ENCODE results near the gene SWT1.

SWT1 gene, protein sequence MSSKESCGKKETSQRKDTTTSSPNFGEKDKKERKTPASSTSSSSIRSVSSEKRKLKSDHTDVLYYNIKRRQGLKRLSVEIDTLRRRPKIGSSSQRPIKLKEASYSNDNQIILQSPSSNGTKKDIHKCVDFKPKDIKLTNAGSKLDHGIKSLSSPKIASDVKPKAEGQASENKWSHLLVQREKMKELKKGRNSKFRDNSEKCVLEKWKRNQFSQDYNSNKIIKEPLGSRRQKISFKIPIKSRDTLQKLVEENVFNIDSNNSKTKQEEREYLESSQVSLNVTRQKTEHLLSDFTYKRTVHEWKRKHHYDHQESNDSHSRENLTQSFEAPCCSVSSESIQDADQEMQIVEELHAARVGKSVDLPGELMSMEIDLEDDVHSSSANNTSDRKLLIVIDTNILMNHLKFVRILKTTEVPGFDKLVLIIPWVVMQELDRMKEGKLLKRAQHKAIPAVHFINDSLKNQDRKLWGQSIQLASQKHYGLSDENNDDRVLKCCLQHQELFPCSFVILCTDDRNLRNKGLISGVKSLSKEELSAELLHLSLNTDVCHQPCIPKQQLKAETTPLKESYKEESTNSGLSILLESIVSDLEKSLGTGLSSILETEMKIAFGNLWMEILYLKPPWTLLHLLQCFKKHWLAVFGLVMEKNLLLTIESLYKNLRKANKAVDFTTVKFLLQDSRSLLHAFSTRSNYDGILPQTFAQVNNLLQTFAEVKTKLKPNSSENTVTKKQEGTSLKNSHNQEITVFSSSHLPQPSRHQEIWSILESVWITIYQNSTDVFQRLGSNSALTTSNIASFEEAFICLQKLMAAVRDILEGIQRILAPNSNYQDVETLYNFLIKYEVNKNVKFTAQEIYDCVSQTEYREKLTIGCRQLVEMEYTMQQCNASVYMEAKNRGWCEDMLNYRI

DNA sequence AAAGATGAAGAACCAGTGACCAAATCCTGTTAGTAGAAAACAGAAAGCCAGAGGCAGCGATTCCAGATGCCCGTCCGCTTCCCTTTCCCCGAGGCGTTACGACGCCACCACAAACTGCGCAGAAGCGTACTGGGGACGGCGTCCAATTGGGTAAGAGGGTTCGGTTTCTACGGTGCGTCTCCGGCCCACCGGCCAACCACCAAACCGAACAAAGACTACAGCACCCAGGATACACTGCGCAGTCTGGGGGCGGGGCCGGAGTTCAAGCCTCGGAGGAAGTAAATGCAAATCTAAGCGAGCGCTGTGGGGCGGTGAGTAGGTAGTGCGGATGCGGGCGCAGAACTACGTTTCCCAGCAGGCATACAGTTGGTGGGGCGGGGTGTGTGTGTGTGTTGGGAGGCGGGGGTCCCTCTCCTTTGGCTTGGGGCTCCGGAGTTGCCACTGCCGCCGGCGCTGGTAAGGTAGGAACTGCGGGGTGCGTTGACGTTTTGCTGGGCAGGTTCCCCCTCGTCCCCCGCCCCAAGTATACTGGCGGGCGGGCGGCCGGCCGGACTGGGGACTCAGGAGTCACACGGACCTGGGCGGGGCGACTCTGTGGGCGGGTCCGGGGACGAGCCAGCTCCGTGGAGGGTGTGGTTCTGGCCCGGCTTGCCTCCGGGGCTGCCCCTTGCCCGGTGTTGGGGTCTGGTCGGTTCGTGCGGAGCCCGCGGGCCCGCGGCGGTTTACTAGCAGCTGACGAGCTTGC is at the start of gene SWT1, which contains the start of gene TRMT1L:
TSS of gene SWT1 (plus strand) at position 314 of the 745 bp plus-strand sequence. CDS start 3,675 bp downstream, outside the sequence.
TSS of gene TRMT1L (minus strand) at position 100 of the 745 bp plus-strand sequence. CDS start 241 bp downstream, outside the sequence.
- peak; percentile 99 for DNase-seq

DNA sequence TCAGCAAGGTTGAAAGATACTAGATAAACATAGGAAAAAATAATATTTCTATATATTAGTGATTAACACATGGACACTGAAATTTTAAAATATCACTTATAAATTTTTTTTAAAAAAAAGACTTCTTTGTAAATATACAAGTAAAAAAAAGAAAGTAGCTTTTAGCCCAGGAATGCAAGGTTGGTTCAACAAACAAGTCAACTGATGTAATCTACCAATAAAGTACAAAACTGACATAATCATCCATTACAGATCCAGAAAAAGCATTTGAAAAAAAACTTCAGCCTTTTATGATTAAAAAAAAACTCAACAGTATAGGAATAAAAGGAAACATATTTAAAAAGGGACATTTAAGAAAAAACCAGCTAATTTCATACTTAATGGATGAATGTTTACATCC is 48.6 kb upstream of the SWT1 start:
- no peak for DNase-seq

- DNase-seq, result no peak
These were observed 46.8 kb upstream of the SWT1 start for GRCh38 chr1:185110145-185110544.

DNA sequence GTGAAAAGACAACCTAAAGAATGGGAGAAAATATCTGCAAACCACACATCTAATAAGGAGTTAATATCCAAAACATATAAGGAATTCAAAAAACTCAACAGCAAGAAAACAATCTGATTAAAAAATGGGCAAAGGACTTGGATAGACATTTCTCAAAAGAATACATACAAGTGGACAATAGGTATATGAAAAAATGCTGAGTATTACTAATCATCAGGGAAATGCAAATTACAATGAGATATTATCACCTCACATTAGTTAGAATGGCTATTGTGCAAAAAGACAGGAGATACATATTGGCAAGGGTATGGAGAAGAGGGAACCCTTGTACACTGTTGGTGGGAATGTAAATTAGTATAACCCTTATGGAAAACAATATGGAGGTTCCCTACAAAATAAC is 45.1 kb upstream of the SWT1 start:
- no peak for DNase-seq

GRCh38 chr1:185112356-185112755 is 44.6 kb upstream of the SWT1 start:
- DNase-seq, result no peak

- no peak for DNase-seq
These were observed 27.3 kb upstream of the SWT1 start for GRCh38 chr1:185129708-185130107.

DNA sequence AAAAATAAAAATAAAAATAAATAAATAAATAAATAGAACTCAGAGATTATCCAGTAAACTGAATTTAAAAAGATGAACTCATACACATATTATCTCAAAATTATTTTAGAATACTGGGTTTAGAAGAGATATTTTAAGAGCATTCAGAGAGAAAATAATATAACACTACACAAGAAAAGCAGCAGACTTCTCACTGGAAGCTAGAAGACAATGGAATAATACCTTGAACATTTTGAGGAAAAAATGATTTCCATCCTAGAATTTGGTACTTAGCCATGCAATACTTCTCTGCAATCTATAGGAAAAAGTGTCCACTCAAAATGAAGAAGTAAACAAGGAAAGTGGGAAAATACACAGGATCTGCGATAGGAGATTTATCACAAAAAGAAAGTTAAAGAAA is 24.4 kb upstream of the SWT1 start:
- DNase-seq, result no peak

GRCh38 chr1:185137896-185138545 is 18.9 kb upstream of the SWT1 start:
- DNase-seq, result no peak

DNA sequence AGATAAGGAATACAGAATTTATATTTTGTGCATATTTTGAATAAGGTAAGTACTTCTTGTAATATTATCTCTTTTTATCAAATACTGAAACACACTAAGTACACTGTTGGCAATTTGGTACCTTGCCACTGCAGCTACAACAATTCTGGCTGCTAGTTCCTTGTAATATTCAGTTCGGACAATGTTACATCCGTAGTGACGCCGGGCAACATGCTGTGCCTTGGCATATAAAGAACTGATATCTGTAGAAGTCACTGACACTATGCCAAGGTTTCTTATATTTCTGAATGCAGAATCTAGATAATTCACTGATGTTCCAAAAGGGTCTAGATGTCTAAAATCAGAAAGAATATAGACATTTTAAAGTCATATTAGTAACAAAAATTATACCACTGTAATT is 17.7 kb upstream of the SWT1 start:
- DNase-seq, result no peak

GRCh38 chr1:185144233-185144632 is 12.7 kb upstream of the SWT1 start:
- DNase-seq, result no peak

GRCh38 chr1:185151215-185151614 is 5.8 kb upstream of the SWT1 start:
- DNase-seq, result no peak

DNA sequence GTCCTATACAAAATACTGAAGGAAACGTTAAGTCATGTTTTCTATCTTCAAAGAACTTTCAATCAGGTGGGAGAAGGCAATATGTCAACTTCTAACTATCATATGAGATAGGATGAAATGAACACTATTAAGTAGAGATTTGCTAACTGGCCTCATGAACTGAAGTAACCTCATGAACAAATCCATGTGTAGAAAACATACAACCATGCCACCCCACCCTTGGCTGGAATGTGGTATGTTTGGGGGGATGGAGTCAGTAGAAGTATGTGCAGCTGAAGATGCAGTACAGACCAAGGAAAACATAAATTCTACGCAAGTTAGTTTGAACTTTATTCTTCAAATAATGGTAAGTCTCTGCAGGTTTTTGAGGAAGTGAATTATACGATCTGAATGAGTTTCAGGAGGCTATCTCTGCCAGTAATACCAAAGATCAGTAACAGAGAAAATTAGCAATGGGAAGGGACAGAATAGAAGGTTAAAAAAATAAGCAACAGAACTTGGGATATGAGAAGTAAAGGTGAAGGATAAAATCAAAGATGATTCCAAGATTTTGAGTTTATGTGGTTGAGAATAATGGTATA is 4.7 kb upstream of the SWT1 start:
- DNase-seq, result no peak

DNA sequence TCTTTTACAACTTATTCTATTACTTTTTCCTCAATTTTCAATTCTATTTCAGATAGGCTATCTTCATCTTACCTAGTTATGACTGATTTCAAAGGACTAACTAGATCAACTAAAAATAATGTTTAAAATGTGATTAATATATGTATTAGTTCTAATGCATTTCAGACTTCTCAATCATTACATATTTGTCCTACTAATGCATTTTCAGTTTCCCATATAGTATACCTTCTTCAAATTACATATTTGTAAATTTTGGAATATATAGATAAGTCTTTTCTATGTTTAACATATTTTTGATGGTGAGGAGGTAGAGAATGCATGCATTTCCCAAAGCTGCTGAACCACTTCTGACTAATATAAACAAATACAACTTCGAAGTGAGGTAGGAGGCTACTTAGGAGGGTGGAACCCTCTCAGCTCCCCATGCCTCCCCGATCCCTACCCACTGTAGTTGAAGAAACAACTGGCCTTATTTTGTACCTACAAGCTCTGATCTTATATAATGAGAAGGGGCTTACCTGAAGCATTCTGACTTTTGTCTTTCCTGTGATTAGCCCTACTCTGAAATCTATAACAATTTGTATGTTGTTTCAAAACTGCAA is 2.0 kb upstream of the SWT1 start:
- no peak for DNase-seq

GRCh38 chr1:185155600-185156287 is 1.2 kb upstream of the SWT1 start:
- no peak for DNase-seq

GRCh38 chr1:185156288-185156853 is 596 bp upstream of the SWT1 start:
- no peak for DNase-seq

GRCh38 chr1:185157599-185158412 is 839 bp downstream of the SWT1 start:
- DNase-seq, result no peak

DNA sequence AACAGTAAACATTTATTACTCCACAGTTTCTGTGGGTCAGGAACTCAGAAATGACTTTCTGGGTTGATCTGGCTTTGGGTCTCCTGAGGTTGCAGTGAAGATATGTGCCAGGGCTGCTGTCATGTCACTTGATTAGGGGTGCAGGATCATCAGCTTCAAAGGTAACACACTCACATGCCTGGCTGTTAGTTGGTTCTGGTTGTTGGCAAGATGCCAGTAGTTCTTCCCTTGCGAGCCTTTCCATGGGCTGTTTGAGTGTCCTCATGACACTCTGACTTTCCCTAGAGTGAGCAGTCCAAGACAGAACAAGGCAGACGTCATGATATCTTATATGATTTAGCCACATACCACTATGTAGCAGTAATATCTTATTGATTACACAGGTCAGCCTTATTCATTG is 1.8 kb downstream of the SWT1 start:
- no peak for DNase-seq

DNA sequence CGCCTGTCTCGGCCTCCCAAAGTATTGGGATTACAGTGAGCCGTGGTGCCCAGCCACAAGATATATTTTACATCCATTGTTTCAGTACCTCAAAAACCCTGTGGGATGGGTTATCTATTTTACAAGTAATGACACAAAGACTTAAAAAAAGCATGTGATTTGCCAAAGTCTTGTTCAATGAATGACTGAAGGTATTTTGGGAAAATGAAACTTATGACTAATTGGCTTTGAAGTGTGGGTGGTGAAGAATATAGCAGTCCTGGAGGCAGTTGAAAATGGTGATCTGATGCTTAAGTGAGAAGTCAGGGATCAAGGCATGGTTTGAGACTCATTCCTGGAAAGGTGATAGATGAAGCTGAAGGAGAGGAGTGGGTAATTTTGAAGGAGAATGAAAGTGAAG is 3.0 kb downstream of the SWT1 start:
- no peak for DNase-seq

DNA sequence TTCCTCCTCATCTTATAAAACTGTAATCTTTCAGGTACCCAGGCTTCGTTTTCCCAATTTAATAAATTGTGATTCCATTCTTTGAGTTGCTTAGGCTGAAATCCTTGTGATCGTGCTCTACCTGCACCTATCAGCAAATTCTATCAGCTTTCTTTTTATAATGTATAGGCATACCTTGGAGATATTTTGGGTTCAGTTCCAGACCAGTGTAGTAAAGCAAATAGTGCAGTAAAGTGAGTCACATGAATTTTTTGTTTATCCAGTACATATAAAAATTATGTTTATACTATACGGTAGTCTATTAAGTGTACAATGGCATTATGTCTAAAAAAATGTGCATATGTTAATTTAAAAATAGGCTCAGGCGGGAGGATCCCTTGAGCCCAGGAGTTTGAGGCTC is 5.5 kb downstream of the SWT1 start:
- DNase-seq, result no peak

DNA sequence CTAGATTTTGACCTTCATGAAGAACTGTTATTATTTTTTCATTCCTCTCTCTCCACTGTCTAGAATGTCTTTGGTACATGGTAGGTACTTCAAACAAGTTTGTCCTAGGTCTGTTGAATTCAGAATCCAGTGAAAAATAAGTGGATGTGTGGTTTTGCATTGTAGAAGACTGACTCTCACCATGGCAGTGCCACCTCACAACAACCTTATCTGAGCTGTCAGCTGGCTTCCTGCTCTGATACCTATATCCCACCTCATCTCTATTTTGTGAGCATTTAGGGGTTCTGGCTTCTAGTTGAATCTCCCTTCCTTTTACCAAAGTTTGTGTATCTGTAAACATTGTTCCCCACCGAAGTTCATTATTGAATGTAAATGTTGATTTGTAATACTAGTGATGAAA is 9.1 kb downstream of the SWT1 start:
- DNase-seq, result no peak
